Measurements from ENCODE around the gene TSC22D1.

Gene TSC22D1

GRCh38 chr13:44416744-44417143, 159.4 kb downstream of the TSC22D1 start:
- Mint-ChIP-seq H3K27me3 (ENCODE audit: low read depth) (peaks cover 4% of the 10 kb centered on the region), H3K36me3 (ENCODE audit: low read depth) (no peaks in the 10 kb centered on the region), H3K9me3 (no peaks in the 10 kb centered on the region), H3K4me3 (no peak overlapping the region), H3K4me1 (ENCODE audit: low read depth) (no peaks in the 10 kb centered on the region), H3K27ac (no peak overlapping the region)
- no peak for DNase-seq (ENCODE audit: low spot score)

- no peaks in the 10 kb centered on the region for H3K4me1 Mint-ChIP-seq (ENCODE audit: low read depth)
- no peak overlapping the region for H3K27ac Mint-ChIP-seq
- no peak for DNase-seq (ENCODE audit: low spot score)
- no peak overlapping the region for H3K4me3 Mint-ChIP-seq
- peaks cover 3% of the 10 kb centered on the region for H3K27me3 Mint-ChIP-seq (ENCODE audit: low read depth)
- no peaks in the 10 kb centered on the region for H3K36me3 Mint-ChIP-seq (ENCODE audit: low read depth)
- no peaks in the 10 kb centered on the region for H3K9me3 Mint-ChIP-seq
Observed at GRCh38 chr13:44416301-44416700, 159.8 kb downstream of the TSC22D1 start.

- no peak overlapping the region for H3K27ac Mint-ChIP-seq
- H3K4me1 Mint-ChIP-seq (ENCODE audit: low read depth) = no peaks in the 10 kb centered on the region
- no peak overlapping the region for H3K4me3 Mint-ChIP-seq
- no peaks in the 10 kb centered on the region for H3K9me3 Mint-ChIP-seq
- DNase-seq (ENCODE audit: low spot score) = no peak
- H3K27me3 Mint-ChIP-seq (ENCODE audit: low read depth) = peaks cover 3% of the 10 kb centered on the region
- no peaks in the 10 kb centered on the region for H3K36me3 Mint-ChIP-seq (ENCODE audit: low read depth)
Observed at GRCh38 chr13:44415815-44416214, 160.3 kb downstream of the TSC22D1 start.

DNA sequence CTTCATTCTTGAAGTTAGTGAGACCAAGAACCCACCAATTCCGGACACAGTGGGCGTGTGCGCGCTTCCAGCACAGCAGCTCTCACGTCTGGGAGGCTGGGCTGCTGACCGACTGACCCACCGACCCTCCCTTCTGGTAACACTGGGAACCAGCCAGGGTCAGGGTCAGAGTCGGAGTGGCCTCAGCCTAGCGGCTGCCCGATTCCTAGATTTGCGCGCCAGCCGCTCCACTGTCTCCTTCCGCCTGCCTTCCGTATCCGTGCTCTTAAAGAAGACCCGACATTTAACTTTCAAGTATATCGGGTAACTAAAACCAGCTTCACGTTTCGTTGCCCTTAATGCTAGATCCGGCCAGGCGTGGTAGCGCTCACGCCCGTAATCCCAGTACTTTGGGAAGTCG, 161.4 kb downstream of the TSC22D1 start:
- Mint-ChIP-seq H3K9me3 (no peaks in the 10 kb centered on the region), H3K27me3 (ENCODE audit: low read depth) (no peaks in the 10 kb centered on the region), H3K4me1 (ENCODE audit: low read depth) (no peaks in the 10 kb centered on the region), H3K27ac (no peak overlapping the region), H3K4me3 (no peak overlapping the region), H3K36me3 (ENCODE audit: low read depth) (no peaks in the 10 kb centered on the region)
- no peak for DNase-seq (ENCODE audit: low spot score)

DNA sequence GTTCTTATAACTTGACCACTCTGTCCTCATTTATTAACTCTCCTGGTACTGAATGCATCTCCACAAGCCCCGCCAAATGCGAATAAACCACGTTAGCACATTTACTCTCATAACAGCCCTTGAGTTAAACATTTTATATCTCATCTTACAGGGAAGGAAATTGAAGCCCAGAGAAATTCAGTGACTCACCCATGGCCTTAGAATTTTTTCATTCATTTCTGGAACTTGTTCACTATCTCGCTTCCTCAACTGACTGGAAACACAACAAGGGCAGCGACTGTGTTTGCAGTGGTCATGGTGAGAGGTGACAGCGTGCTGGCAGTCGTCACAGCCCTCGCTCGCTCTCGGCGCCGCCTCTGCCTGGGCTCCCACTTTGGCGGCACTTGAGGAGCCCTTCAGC, 163.0 kb downstream of the TSC22D1 start:
- no peaks in the 10 kb centered on the region for H3K36me3 Mint-ChIP-seq (ENCODE audit: low read depth)

GRCh38 chr13:44412346-44412935, 163.7 kb downstream of the TSC22D1 start:
- Mint-ChIP-seq H3K4me1 (ENCODE audit: low read depth) (no peaks in the 10 kb centered on the region), H3K9me3 (no peaks in the 10 kb centered on the region), H3K36me3 (ENCODE audit: low read depth) (no peaks in the 10 kb centered on the region), H3K27me3 (ENCODE audit: low read depth) (no peaks in the 10 kb centered on the region), H3K4me3 (no peak overlapping the region), H3K27ac (no peak overlapping the region)
- DNase-seq (ENCODE audit: low spot score) = no peak

More for the DNA sequence above, 163.0 kb downstream of the TSC22D1 start:
- DNase-seq (ENCODE audit: low spot score) = no peak
- Mint-ChIP-seq H3K27me3 (ENCODE audit: low read depth) (no peaks in the 10 kb centered on the region), H3K4me3 (no peak overlapping the region), H3K9me3 (no peaks in the 10 kb centered on the region), H3K4me1 (ENCODE audit: low read depth) (no peaks in the 10 kb centered on the region), H3K27ac (no peak overlapping the region)

DNA sequence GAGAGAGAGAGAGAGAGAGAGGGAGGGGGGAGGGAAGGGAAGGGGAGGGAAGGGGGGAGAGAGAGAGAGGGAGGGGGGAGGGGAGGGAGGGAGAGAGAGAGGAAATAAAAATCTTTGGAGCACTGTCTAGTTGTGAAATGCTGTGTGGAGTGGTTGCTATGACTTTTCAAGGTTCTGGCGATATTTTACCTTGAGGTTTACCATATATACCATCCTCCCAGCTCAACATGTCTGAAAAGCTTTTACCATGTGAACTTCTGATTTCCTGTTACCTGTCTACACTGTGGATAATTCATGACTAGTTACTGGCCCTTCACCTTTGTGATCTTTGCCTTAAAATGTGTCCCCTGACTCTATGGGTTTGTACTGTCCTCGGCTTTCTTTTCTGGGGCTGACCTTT, 164.3 kb downstream of the TSC22D1 start:
- Mint-ChIP-seq H3K27ac (no peak overlapping the region), H3K27me3 (ENCODE audit: low read depth) (no peaks in the 10 kb centered on the region), H3K4me1 (ENCODE audit: low read depth) (no peaks in the 10 kb centered on the region), H3K4me3 (no peak overlapping the region), H3K36me3 (ENCODE audit: low read depth) (no peaks in the 10 kb centered on the region), H3K9me3 (no peaks in the 10 kb centered on the region)
- no peak for DNase-seq (ENCODE audit: low spot score)

DNA sequence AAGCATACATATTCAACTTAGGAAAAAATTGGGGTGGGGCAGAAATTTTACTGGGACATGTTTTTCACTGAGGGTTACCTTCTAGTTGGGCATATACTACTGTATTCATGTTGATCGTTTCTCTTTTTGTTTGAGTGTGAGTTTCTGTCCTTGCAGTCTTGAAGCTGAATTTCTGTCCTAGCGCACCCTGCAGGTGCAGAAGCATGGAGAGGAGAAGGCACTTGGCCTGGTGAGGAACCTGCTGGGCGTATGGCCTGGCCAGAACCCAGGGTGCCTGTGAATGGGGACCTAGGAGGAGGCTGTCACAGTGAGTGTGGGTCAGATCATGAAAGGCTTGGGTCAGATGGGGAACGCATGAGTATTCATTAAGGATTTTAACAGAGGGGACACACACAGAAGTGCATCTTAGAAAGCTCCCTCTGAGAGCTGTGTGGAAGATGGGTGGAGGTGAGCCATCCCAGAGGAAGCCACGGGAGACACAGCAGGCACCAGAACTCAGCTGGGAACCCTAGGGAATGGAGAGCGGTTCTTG, 165.7 kb downstream of the TSC22D1 start:
- Mint-ChIP-seq H3K9me3 (no peaks in the 10 kb centered on the region), H3K27me3 (ENCODE audit: low read depth) (no peaks in the 10 kb centered on the region), H3K4me3 (no peak overlapping the region), H3K36me3 (ENCODE audit: low read depth) (no peaks in the 10 kb centered on the region), H3K4me1 (ENCODE audit: low read depth) (no peaks in the 10 kb centered on the region), H3K27ac (no peak overlapping the region)
- DNase-seq (ENCODE audit: low spot score) = no peak

DNA sequence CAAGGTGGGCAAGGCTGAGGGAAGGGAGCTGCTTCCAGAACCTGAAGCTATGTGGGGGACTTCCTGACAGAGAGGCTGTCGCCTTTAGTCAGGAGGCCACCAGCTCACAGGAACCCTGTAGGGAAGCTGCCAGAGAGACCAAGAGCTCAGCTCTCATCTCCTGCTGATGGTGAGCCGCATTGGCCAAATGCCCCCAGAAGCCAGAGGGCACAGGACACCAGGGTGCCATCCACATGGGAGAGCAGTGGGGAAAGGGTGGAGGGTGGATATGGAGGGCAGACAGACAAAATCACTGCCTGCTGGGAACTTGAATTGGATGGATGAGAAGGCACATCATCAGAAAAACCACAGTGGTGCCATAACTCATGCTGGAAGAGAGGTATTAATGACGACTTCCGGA, 166.5 kb downstream of the TSC22D1 start:
- Mint-ChIP-seq H3K4me1 (ENCODE audit: low read depth) (no peaks in the 10 kb centered on the region), H3K27me3 (ENCODE audit: low read depth) (no peaks in the 10 kb centered on the region), H3K27ac (no peak overlapping the region), H3K4me3 (no peak overlapping the region), H3K9me3 (no peaks in the 10 kb centered on the region), H3K36me3 (ENCODE audit: low read depth) (no peaks in the 10 kb centered on the region)
- no peak for DNase-seq (ENCODE audit: low spot score)

- H3K27ac Mint-ChIP-seq = no peak overlapping the region
- H3K27me3 Mint-ChIP-seq (ENCODE audit: low read depth) = peaks cover 3% of the 10 kb centered on the region
- no peak overlapping the region for H3K4me3 Mint-ChIP-seq
- H3K9me3 Mint-ChIP-seq = no peaks in the 10 kb centered on the region
- no peaks in the 10 kb centered on the region for H3K4me1 Mint-ChIP-seq (ENCODE audit: low read depth)
- H3K36me3 Mint-ChIP-seq (ENCODE audit: low read depth) = no peaks in the 10 kb centered on the region
- DNase-seq (ENCODE audit: low spot score) = no peak
Observed at GRCh38 chr13:44407891-44408290, 168.2 kb downstream of the TSC22D1 start.

DNA sequence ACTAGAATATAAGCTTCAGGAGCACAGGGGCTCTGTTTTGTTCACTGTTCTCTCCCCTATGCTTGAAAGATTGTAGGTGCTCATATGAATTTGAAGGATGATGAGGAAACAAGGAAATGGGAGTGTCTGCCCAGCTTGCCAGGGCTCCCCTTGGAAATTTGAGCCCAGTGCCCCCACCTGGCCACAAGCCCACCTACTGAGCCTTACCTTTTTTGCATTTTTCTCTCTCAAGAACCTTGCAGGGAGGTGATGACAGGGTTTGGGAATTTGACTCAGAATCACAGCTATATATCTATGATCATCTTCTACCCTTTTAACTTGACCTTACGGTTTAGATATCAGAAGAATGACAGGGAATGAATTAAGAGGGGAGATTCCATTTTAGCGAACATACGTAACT, 168.8 kb downstream of the TSC22D1 start:
- no peaks in the 10 kb centered on the region for H3K9me3 Mint-ChIP-seq
- peaks cover 3% of the 10 kb centered on the region for H3K27me3 Mint-ChIP-seq (ENCODE audit: low read depth)
- no peak for DNase-seq (ENCODE audit: low spot score)
- H3K27ac Mint-ChIP-seq = no peak overlapping the region
- H3K36me3 Mint-ChIP-seq (ENCODE audit: low read depth) = no peaks in the 10 kb centered on the region
- H3K4me3 Mint-ChIP-seq = no peak overlapping the region
- no peaks in the 10 kb centered on the region for H3K4me1 Mint-ChIP-seq (ENCODE audit: low read depth)

DNA sequence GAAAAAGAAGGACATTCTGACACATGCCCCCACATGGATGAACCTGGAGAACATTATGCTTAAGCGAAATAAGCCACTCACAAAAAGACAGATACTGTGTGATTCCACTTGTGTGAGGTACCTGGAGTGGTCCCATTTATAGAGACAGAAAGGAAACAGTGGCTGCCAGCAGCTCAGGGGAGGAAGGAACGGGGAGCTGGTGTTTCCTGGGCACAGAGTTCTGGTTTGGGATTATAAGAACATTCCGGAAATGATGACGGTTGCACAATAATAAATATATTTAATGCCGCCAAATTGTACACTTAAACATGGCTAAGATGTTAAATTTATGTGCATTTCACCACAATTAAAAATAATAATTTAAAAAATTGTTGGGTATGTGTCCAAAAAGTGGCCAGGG, 169.5 kb downstream of the TSC22D1 start:
- no peaks in the 10 kb centered on the region for H3K36me3 Mint-ChIP-seq (ENCODE audit: low read depth)
- H3K4me1 Mint-ChIP-seq (ENCODE audit: low read depth) = no peaks in the 10 kb centered on the region
- peaks cover 3% of the 10 kb centered on the region for H3K27me3 Mint-ChIP-seq (ENCODE audit: low read depth)
- no peak for DNase-seq (ENCODE audit: low spot score)
- no peak overlapping the region for H3K4me3 Mint-ChIP-seq
- H3K9me3 Mint-ChIP-seq = no peaks in the 10 kb centered on the region
- H3K27ac Mint-ChIP-seq = no peak overlapping the region

GRCh38 chr13:44404261-44405132, 171.6 kb downstream of the TSC22D1 start:
- H3K4me3 Mint-ChIP-seq = no peak overlapping the region
- no peaks in the 10 kb centered on the region for H3K9me3 Mint-ChIP-seq
- no peak for DNase-seq (ENCODE audit: low spot score)
- no peaks in the 10 kb centered on the region for H3K36me3 Mint-ChIP-seq (ENCODE audit: low read depth)
- no peaks in the 10 kb centered on the region for H3K4me1 Mint-ChIP-seq (ENCODE audit: low read depth)
- no peak overlapping the region for H3K27ac Mint-ChIP-seq
- peaks cover 3% of the 10 kb centered on the region for H3K27me3 Mint-ChIP-seq (ENCODE audit: low read depth)

DNA sequence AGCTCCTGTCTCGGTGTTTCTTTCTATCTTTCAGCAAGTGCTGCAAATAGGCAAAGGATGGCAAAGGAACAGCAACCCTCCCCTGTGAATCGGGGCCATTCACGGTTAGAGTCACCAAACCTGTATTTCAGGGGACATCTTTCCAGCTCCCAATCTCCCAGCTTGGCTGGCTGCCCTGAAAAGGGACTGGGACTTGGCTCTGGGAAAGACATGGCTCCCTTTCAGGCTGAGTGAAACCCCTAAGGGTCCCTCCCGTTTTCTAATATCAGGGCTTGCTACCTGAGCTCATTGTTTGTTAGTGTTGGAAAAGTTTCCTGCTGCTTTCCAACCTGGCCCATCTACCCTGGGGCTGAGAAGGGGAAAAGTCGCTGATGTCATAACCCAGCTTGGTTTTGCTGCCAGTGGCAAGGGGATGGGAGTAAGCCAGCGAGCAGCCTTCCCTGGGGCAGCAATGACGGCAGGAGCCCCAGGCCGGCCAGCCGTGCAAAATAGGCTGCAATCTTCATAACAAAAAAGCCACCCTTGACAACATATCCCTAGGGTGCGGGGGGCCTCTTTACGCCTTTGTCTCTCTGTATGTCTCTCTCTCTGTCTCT, 172.6 kb downstream of the TSC22D1 start:
- no peak overlapping the region for H3K4me3 Mint-ChIP-seq
- no peaks in the 10 kb centered on the region for H3K4me1 Mint-ChIP-seq (ENCODE audit: low read depth)
- H3K9me3 Mint-ChIP-seq = no peaks in the 10 kb centered on the region
- H3K36me3 Mint-ChIP-seq (ENCODE audit: low read depth) = no peaks in the 10 kb centered on the region
- no peak for DNase-seq (ENCODE audit: low spot score)
- H3K27me3 Mint-ChIP-seq (ENCODE audit: low read depth) = peaks cover 3% of the 10 kb centered on the region
- no peak overlapping the region for H3K27ac Mint-ChIP-seq

All from T-helper 2 cell treated with Interferon-gamma antibody and Interleukin-4, amounts not matched to agents 5 μg/mL and 100 μg/mL, for 36 hours (primary cell).